H1 (cell line): ENCODE data around the gene EIF4E2. TPM values are rescaled to one million over a fixed set of nuclear protein-coding genes. Genes with fewer than 3 reads are reported as not detected.

Experiments
- CHD7 ChIP-seq: fragments of 300-600 bp; sonication (generic); IDR thresholded peaks from 2 replicates; pipeline ENCODE4 v1.7.1; 2012; ENCODE audit warnings: low read length, moderate library complexity, mild to moderate bottlenecking, inconsistent platforms; ENCODE audit not compliant: insufficient replicate concordance
- polyA plus RNA-seq, 7 experiments: library from polyadenylated mRNA; depleted of rRNA in 3 of 7; stranded (reverse) in 5 of 7; unstranded in 2 of 7; fragments of >200 nt in 5 of 7; fragments of 200-250 nt in 2 of 7; gene quantifications; 1 replicate in 5 of 7; 2 replicates in 1 of 7; 4 replicates in 1 of 7; pipeline versions ENCODE4 v1.2.1 to v1.2.3, GENCODE V29; 2011 to 2013; ENCODE audit warnings: missing spikeins in 2 of 7, mixed read lengths in 2 of 7
- total RNA-seq: library from RNA; stranded (reverse); fragmentation: NEBNext Ultra II Directional; extraction: Animal tissue kit (Norgen Biotek cat#: 25700); gene quantifications from 2 replicates; pipeline ENCODE4 v1.2.1, GENCODE V29; 2021

The EIF4E2 gene
- total and polyA plus RNA-seq, 2 of the 8 experiments (the other 6 are each of a cell fraction or from before 2014, with no cell fraction given): 39.4 to 114 TPM

- TF ChIP-seq CHD7: no peak
Measured at GRCh38 chr2:232502511-232502910, 48.0 kb upstream of the EIF4E2 start (continued).
